ENCODE results near the gene PAH.

GRCh38 chr12:102956738-102957327 lies 39.8 kb upstream of the PAH start:
- no peak for TF ChIP-seq ZNF391 (tag by site-specific recombination; IDR thresholded peaks at IDR 0.05; ENCODE audit: borderline replicate concordance, low read depth)
- TF ChIP-seq PBX3 (CRISPR knock-in tag; IDR thresholded peaks at IDR 0.05), result no peak
- no peak for TF ChIP-seq ZNF658 (tag by site-specific recombination; IDR thresholded peaks at IDR 0.05)
- no peak for TF ChIP-seq FEZF1 (tag by site-specific recombination; IDR thresholded peaks at IDR 0.05)
- no peak for TF ChIP-seq ZNF610 (tag by site-specific recombination; IDR thresholded peaks at IDR 0.05; ENCODE audit: borderline replicate concordance)
- TF ChIP-seq CTCF (tag by site-specific recombination; IDR thresholded peaks at IDR 0.05), result no peak
- TF ChIP-seq BCL6B (tag by site-specific recombination; IDR thresholded peaks at IDR 0.05), result no peak
- no peak for TF ChIP-seq TSHZ1 (tag by site-specific recombination; IDR thresholded peaks at IDR 0.05; ENCODE audit: borderline replicate concordance)
- TF ChIP-seq ZNF24 (tag by site-specific recombination; IDR thresholded peaks at IDR 0.05), result no peak
- TF ChIP-seq SCRT2 (tag by site-specific recombination; IDR thresholded peaks at IDR 0.05), result no peak
- no peak for TF ChIP-seq SALL2 (tag by site-specific recombination; IDR thresholded peaks at IDR 0.05; ENCODE audit: borderline replicate concordance)
- TF ChIP-seq ZNF174 (tag by site-specific recombination; IDR thresholded peaks at IDR 0.05), result no peak
